ENCODE measurements around the gene TMEM72.

DNA sequence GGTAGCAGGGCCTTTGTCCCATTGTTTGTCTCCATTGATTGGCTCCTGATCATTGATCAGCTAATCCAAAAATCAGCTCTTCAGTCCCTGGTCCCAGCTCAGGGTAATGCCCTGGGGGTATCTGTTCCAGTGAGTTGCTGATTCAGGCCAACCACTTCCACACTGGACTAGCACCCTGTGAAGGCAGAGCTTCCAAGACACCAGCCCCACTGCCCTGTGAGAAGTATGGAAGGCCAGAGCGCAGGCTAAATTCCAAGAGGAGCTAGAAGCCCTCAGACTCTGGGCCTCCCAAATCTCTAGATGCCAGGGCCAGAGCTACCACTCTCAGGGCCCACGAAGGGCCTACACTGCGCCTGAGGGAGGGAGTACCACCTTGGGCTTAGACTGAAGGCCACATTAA, 10.4 kb downstream of the TMEM72 start:
- TF ChIP-seq, protein P1, sequence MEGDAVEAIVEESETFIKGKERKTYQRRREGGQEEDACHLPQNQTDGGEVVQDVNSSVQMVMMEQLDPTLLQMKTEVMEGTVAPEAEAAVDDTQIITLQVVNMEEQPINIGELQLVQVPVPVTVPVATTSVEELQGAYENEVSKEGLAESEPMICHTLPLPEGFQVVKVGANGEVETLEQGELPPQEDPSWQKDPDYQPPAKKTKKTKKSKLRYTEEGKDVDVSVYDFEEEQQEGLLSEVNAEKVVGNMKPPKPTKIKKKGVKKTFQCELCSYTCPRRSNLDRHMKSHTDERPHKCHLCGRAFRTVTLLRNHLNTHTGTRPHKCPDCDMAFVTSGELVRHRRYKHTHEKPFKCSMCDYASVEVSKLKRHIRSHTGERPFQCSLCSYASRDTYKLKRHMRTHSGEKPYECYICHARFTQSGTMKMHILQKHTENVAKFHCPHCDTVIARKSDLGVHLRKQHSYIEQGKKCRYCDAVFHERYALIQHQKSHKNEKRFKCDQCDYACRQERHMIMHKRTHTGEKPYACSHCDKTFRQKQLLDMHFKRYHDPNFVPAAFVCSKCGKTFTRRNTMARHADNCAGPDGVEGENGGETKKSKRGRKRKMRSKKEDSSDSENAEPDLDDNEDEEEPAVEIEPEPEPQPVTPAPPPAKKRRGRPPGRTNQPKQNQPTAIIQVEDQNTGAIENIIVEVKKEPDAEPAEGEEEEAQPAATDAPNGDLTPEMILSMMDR (IDR thresholded peaks at IDR 0.05) = no peak
- TF ChIP-seq RAD21 (conservative IDR thresholded peaks at IDR 0.05 in 1 of 2, IDR thresholded peaks at IDR 0.05 in 1 of 2) (no peak), RFX5 (IDR thresholded peaks at IDR 0.05) (no peak), CHD2 (IDR thresholded peaks at IDR 0.05; ENCODE audit: low read length, partially characterized antibody) (no peak), CEBPB (IDR thresholded peaks at IDR 0.05) (no peak), JUN (IDR thresholded peaks at IDR 0.05) (no peak), POLR2A (IDR thresholded peaks at IDR 0.05; ENCODE audit: low read length) (no peak), ZSCAN20 (CRISPR knock-in tag; IDR thresholded peaks at IDR 0.05) (no peak), PHF8 (IDR thresholded peaks at IDR 0.05; ENCODE audit: borderline replicate concordance, low read depth) (no peak)
- TF ChIP-seq, protein P2, sequence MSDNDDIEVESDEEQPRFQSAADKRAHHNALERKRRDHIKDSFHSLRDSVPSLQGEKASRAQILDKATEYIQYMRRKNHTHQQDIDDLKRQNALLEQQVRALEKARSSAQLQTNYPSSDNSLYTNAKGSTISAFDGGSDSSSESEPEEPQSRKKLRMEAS (IDR thresholded peaks at IDR 0.05) = no peak
